Natural killer cell (primary cell): ENCODE results near the gene CHKA. TPM values are rescaled to one million over a fixed set of nuclear protein-coding genes. Genes with fewer than 3 reads are reported as not detected.

ENCODE experiments used
- ATAC-seq, 3 donors: fragments of 150-1000 bp in 2 of 3; fragments of 200-7000 bp in 1 of 3; cut with Tn5 transposase; 1 replicate in 1 of 3; 2 replicates in 2 of 3; pipeline ENCODE4 v1.10.0; 2021; ENCODE audit warnings: mild to moderate bottlenecking in 2 of 3, moderate library complexity in 2 of 3
- DNase-seq, 2 donors: peaks; one replicate each; pipeline versions ENCODE4 v3.0.0 to v3.0.0-alpha.2; 2013 to 2021; ENCODE audit warnings: mixed read lengths in 1 of 2
- H3K27ac ChIP-seq: one replicate; pipeline ENCODE4 v1.5.1; 2013; ENCODE audit warnings: mild to moderate bottlenecking, low read length
- H3K27me3 ChIP-seq: one replicate; pipeline ENCODE4 v1.6.1; 2013; ENCODE audit warnings: low read length; ENCODE audit not compliant: control insufficient read depth, insufficient read depth
- H3K36me3 ChIP-seq: one replicate; pipeline ENCODE4 v1.6.1; 2013; ENCODE audit warnings: low read length; ENCODE audit not compliant: control insufficient read depth, insufficient read depth
- H3K4me1 ChIP-seq: one replicate; pipeline ENCODE4 v1.6.1; 2013; ENCODE audit warnings: low read length; ENCODE audit not compliant: control insufficient read depth, insufficient read depth
- H3K4me3 ChIP-seq: one replicate; pipeline ENCODE4 v1.5.1; 2013; ENCODE audit warnings: low read length
- H3K9me3 ChIP-seq: one replicate; pipeline ENCODE4 v1.6.1; 2013; ENCODE audit warnings: low read length; ENCODE audit not compliant: control insufficient read depth, insufficient read depth
- H3K27ac Mint-ChIP-seq, 2 donors: one replicate each; pipeline ENCODE4 v1.8.0; 2022; ENCODE audit warnings: mild to moderate bottlenecking in 2 of 2, mixed read lengths in 2 of 2, moderate library complexity in 1 of 2
- H3K27me3 Mint-ChIP-seq, 2 donors: one replicate each; pipeline ENCODE4 v1.8.0; 2022; ENCODE audit warnings: low read depth in 2 of 2, mixed read lengths in 2 of 2
- H3K36me3 Mint-ChIP-seq: one replicate; pipeline ENCODE4 v1.8.0; 2022; ENCODE audit warnings: mixed read lengths
- H3K4me1 Mint-ChIP-seq, 2 donors: one replicate each; pipeline ENCODE4 v1.8.0; 2022; ENCODE audit warnings: mixed read lengths in 2 of 2
- H3K4me3 Mint-ChIP-seq: one replicate; pipeline ENCODE4 v1.8.0; 2022; ENCODE audit warnings: mild to moderate bottlenecking, moderate library complexity, mixed read lengths
- H3K9me3 Mint-ChIP-seq, 2 donors: one replicate each; pipeline ENCODE4 v1.8.0; 2022; ENCODE audit warnings: mixed read lengths in 2 of 2
- WGBS: methylation state at CpG from one replicate; pipeline ENCODE4 v1.1.7; 2013; ENCODE audit warnings: missing lambda C conversion rate; ENCODE audit not compliant: insufficient coverage; 5-methylcytosine and 5-hydroxymethylcytosine counted together
- intact Hi-C: fragments of 100-400 bp; cut with micrococcal nuclease; formaldehyde crosslinking; loops from one replicate; pipeline ENCODE4 v1.14.2; 2022
- total RNA-seq, 4 donors: library from RNA; stranded (reverse); fragments of 120-200 nt in 1 of 4; gene quantifications; one replicate each; pipeline versions ENCODE4 v1.2.3 to v1.2.4, GENCODE V29; 2013 to 2022
- TF ChIP-seq, protein P1 (sequence below): fragments of 200-600 bp; IDR thresholded peaks from one replicate; pipeline ENCODE4 v1.8.0; 2022; ENCODE audit warnings: antibody characterized with exemption

CHKA gene
- total RNA-seq, 3 donors from 2014 or later (not counting 1 experiment from before 2014, with no cell fraction given), result 15.8 to 24.6 (median 24.4) TPM

DNA sequence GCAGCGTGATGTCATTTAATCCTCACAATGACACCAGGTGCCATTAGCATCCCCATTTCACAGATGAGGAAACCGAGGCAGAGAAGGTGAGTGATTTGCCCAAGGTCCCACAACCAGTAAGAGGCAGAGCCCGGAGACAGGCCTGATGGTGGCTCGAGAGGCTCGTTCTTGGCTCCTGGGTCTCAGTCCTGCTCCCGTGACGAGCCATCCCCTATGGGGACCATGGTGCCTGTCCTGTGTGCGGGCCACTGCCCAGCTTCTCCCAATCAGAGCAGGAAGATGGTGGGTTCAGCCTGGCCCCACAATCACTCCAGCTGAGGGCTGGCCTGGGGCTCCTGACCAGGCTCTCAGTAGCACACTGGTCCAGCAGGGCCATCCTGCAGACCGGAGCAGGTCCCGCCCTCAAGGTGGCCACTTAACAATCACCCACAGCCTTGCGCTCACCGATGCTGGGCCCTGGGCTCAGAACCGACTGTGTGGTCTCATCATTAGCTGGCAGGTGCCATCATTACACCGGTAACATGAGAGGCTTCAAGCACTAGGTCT is 107.5 kb downstream of the CHKA start:
- no peaks in the 10 kb centered on the region for H3K36me3 Mint-ChIP-seq
- Histone ChIP-seq H3K27ac (no peak overlapping the region), H3K4me1 (peaks cover 46% of the 10 kb centered on the region), H3K36me3 (no peaks in the 10 kb centered on the region), H3K27me3 (no peaks in the 10 kb centered on the region), H3K9me3 (no peaks in the 10 kb centered on the region), H3K4me3 (no peak overlapping the region)
- H3K9me3 Mint-ChIP-seq, result no peaks in the 10 kb centered on the region
- H3K4me1 Mint-ChIP-seq, result peaks cover 21 to 30% of the 10 kb centered on the region in 2 donors
- H3K4me3 Mint-ChIP-seq, result no peak overlapping the region
- DNase-seq (no peak), ATAC-seq (no peak)
- 93% methylated on average over 14 of the region's 14 CpGs for WGBS
- H3K27me3 Mint-ChIP-seq, result no peaks in the 10 kb centered on the region
- H3K27ac Mint-ChIP-seq, result no peak overlapping the region
- TF ChIP-seq, protein P1, sequence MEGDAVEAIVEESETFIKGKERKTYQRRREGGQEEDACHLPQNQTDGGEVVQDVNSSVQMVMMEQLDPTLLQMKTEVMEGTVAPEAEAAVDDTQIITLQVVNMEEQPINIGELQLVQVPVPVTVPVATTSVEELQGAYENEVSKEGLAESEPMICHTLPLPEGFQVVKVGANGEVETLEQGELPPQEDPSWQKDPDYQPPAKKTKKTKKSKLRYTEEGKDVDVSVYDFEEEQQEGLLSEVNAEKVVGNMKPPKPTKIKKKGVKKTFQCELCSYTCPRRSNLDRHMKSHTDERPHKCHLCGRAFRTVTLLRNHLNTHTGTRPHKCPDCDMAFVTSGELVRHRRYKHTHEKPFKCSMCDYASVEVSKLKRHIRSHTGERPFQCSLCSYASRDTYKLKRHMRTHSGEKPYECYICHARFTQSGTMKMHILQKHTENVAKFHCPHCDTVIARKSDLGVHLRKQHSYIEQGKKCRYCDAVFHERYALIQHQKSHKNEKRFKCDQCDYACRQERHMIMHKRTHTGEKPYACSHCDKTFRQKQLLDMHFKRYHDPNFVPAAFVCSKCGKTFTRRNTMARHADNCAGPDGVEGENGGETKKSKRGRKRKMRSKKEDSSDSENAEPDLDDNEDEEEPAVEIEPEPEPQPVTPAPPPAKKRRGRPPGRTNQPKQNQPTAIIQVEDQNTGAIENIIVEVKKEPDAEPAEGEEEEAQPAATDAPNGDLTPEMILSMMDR, result no peak
- intact Hi-C loops, result no loop called here

DNA sequence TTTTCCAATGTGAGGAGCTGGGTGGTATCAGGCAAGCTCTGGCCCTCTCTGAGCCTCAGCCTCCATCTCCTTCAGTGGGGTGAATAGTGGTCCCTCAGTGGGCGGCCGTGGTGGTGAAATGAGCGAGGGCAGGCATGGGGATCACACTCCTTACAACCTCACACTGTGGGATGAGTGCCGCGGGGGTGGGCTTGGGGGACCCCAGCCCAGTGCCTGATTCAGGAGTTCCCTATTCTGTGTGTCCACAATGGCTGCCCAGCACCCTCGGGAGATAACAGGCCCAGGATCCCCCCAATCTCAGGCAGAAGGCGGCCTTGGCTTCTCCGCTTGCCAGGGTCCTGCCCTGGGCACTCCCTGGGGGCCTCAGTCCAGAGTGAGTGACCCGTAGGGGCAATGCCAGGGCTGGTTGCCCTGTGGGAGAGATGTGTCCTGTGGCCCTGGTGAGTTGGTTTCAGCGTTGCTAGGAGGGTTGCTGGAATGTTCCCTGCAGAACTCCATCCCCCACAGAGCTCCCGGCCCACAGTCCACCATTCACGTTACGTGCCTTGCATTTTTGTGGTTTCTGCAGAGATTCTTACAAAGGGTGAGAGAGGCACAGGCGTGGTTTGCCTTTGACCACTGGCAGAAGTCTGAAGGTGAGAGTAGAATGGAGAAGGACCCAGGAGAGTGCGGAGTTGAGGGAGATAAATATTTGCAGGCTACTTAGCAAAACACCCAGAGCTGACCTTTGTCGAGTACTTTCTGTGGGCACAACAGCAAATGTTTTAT is 108.2 kb downstream of the CHKA start:
- Mint-ChIP-seq H3K4me3 (peak overlapping the region; percentile 13), H3K9me3 (no peaks in the 10 kb centered on the region), H3K36me3 (no peaks in the 10 kb centered on the region), H3K27ac (no peak overlapping the region), H3K27me3 (no peaks in the 10 kb centered on the region), H3K4me1 (peaks cover 21 to 28% of the 10 kb centered on the region in 2 donors)
- intact Hi-C loops, result no loop called here
- H3K4me3 ChIP-seq, result no peak overlapping the region
- no peak overlapping the region for H3K27ac ChIP-seq
- H3K9me3 ChIP-seq, result no peaks in the 10 kb centered on the region
- peaks cover 52% of the 10 kb centered on the region for H3K4me1 ChIP-seq
- TF ChIP-seq, protein P1, result no peak
- no peaks in the 10 kb centered on the region for H3K36me3 ChIP-seq
- no peak for DNase-seq
- H3K27me3 ChIP-seq, result no peaks in the 10 kb centered on the region
- 75% methylated on average over 16 of the region's 16 CpGs for WGBS
- ATAC-seq, result no peak

DNA sequence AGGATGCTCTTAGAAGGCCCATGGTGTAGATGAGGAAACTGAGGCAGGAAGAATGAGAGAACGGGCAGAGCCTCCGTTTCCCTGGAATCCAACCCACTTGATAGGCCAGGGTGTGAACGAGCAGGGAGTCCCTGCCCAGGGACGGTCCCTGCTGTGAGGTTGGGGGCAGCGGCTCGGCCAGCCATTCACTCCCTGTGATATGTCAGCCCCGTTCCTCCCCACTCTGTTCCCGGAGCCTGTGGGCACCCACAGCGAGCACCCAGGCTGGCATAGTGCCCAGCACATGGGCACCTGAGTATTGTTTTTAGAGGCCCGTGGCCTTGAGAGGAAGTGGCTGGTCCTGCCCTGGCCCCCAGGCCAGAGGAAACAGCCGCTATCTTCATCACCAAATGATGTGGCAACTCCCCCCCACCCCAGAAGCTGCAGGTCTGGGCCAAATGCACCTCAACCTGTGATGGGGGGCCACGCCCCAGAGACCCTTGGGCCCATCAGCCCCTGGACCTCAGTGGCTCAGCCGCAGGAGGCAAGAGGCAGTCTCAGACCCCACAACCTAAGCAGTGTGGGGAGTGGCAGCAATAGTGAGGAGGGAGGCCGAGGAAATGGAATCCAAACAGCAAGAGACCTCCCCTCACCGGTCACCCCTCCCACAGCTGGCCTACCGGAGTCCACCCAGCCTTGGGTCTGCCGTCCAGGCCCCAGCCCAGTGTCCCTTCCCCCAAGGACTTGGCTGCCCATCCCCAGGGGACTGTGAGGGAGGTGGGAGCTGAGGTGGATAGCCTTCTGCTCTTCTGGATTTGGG is 108.9 kb downstream of the CHKA start:
- 39% methylated on average over 13 of the region's 17 CpGs for WGBS
- DNase-seq, result no peak
- Histone ChIP-seq H3K36me3 (no peaks in the 10 kb centered on the region), H3K4me3 (no peak overlapping the region), H3K27ac (peak overlapping the region; percentile 6), H3K9me3 (no peaks in the 10 kb centered on the region), H3K4me1 (peaks cover 54% of the 10 kb centered on the region), H3K27me3 (no peaks in the 10 kb centered on the region)
- ATAC-seq, result no peak
- intact Hi-C loops, result no loop called here
- Mint-ChIP-seq H3K27ac (peak overlapping the region in 1 of 2 donors; percentile 24), H3K9me3 (no peaks in the 10 kb centered on the region), H3K27me3 (no peaks in the 10 kb centered on the region), H3K4me1 (peaks cover 21 to 26% of the 10 kb centered on the region in 2 donors), H3K4me3 (no peak overlapping the region), H3K36me3 (no peaks in the 10 kb centered on the region)
- TF ChIP-seq, protein P1, result no peak
